HG03571 (cell line): ENCODE measurements around the gene SORBS1.

Source experiments
- ATAC-seq: cut with Tn5 transposase; IDR thresholded peaks from one replicate; pipeline ENCODE4 v1.9.1; 2021; ENCODE audit not compliant: unreplicated experiment

SORBS1 gene

DNA sequence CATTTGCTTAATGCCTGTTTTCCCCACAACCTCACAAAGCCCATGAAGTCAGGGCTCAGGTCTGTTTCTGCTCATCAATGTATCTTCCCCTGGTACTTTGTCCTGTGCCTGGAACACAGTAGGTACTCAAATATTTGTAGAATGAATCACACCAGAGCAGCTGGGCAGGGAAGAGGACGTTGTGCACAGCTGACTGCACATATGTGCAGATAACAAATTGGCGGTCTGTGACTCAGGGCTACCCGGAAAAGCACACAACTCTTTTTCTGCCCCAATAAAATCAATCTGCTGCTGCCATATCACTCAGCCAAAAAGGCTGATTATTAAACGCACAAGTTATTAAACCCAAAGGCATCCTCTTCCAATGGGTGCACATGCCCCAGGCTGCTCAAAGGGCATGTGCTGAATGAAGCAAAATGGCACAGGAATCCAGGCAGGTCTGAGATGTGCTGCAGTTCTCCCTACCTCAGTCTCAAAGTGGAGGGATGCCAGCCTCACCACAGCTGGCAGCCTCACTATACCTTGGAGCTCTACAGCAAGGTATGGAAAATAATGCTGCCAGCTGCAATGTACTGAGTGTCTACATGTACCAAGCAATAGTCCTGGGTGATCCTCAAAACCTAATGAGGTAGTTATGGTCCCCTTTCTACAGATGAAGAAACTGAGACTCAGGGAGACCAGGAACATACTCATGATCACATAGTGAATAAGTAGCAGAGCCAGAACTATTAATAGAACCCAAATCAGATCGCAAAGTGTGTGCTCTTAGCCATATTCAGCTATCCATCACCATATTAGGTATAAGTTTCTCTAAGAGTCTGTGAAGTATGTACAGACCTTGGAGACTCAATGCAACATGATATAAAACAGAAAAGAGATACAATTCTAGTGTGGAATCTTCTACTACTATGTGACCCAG lies 43.4 kb downstream of the SORBS1 start:
- no peak for ATAC-seq

DNA sequence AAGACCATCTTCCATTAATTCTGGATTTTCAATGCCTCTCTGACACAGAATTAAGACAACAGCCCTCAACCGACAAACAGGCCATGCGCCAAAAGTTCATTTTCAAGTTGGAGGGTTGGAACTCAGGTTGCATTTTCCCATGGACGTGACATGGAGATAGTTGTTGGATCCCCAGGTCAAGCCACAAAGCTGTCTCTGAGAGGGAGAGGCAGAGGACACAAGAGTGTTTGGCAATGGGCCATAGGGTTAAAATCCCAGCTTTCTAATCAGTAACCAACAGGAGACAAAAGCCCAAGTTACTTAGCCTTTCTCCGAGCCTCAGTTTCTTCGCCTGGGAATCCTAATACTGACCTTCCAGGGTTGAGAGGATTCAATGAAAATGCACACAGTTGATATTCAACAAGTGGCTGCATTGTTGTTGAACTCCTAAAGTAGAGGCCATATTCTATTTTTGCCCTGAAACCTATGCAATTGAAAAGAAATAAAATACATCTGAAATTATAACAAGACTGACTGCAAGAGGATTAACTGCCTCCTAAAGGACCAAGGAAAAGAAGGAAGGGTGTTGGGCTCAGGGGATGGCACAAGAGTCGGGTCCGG lies 44.3 kb downstream of the SORBS1 start:
- ATAC-seq: no peak

GRCh38 chr10:95513941-95514392 lies 47.2 kb downstream of the SORBS1 start:
- ATAC-seq: no peak

- no peak for ATAC-seq
These were observed 48.1 kb downstream of the SORBS1 start for GRCh38 chr10:95513008-95513589.

DNA sequence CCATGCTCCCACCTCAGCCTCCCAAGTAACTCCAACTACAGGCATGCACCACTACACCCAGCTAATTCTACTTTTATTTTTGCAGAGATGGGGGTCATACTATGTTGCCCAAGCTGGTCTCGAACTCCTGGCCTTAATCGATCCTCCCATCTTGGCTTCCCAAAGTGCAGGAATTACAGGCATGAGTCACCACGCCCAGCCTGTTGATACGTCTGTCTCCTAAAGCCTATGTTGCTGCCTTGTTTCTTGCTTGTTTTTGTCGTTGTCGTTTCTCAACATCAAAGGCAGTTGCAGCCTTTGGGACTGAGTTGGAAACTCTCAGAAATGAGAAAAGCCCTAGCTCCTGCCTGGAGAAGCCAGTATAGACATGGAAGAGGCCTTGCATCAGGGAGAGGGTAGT lies 49.9 kb downstream of the SORBS1 start:
- ATAC-seq: no peak

GRCh38 chr10:95509251-95509650 lies 51.9 kb downstream of the SORBS1 start:
- ATAC-seq: no peak

DNA sequence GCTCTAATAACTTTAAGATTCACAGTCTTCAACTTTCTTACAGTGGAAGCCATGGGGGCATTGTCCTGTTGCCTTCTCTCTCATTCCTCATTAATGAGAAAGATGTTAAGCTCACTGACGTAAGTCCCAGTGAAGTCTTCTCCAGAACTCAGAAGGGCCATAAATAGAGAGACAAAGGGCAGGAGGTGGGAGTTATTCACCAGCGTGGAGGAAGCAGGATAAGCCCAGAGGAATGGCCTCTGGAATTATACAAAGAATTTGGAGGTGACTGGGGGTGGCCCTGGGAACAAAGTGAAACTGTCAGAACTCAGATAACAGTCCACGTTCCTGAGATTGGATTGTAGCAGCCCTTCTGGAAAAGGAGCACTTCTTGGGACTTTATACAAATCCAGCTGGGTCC lies 52.4 kb downstream of the SORBS1 start:
- no peak for ATAC-seq

DNA sequence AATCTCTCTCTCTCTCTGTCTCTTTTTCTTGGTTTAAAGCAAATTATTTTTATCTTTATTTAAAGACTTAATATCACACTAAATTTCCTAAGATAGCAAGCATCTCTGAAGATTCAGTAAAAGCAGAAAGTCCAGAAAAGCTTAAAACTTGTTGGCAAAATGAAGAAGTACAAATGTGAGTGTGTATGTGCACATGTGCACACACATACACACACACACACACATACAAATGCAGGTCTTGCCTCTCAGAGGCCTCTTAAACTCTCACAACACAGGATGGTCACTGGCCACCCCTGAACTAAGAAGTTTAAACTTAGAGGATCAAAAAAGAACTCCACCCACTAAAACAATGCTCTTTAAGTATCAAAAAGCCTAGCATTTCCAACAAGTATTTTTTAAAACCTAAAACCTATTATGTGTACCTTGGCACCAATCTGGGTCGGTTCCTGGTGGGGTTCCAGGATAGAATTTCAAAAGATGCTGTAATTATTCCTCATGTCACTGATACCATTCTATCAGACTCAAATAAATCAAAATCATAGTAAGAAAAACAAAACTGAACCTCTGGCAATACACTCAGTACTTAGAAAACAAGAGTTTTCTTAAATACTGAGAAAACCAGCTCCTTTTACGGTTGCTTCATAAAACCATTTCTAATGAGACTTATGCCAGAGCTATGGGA lies 55.0 kb downstream of the SORBS1 start:
- ATAC-seq: no peak

GRCh38 chr10:95505641-95506040 lies 55.5 kb downstream of the SORBS1 start:
- ATAC-seq: no peak

GRCh38 chr10:95505084-95505610 lies 56.0 kb downstream of the SORBS1 start:
- ATAC-seq: no peak

GRCh38 chr10:95504246-95504691 lies 56.9 kb downstream of the SORBS1 start:
- ATAC-seq: no peak

- no peak for ATAC-seq
These were observed 57.6 kb downstream of the SORBS1 start for GRCh38 chr10:95503526-95503925.

GRCh38 chr10:95503001-95503400 lies 58.2 kb downstream of the SORBS1 start:
- ATAC-seq: no peak

GRCh38 chr10:95502377-95502776 lies 58.8 kb downstream of the SORBS1 start:
- no peak for ATAC-seq

- no peak for ATAC-seq
These were observed 59.7 kb downstream of the SORBS1 start for GRCh38 chr10:95501203-95502094.

- ATAC-seq: no peak
These were observed 60.5 kb downstream of the SORBS1 start for GRCh38 chr10:95500649-95501048.

- ATAC-seq: no peak
These were observed 61.1 kb downstream of the SORBS1 start for GRCh38 chr10:95500097-95500496.

GRCh38 chr10:95499482-95499989 lies 61.6 kb downstream of the SORBS1 start:
- no peak for ATAC-seq

- ATAC-seq: no peak
These were observed 64.2 kb downstream of the SORBS1 start for GRCh38 chr10:95496951-95497350.
